PFSK-1 (cell line): ENCODE results near the gene TTC34.

ENCODE experiments used
- POLR2AphosphoS5 ChIP-seq: IDR thresholded peaks from 2 replicates; pipeline ENCODE4 v1.6.1; 2012; ENCODE audit warnings: low read depth, mild to moderate bottlenecking, control low read depth, low read length, moderate library complexity
- REST ChIP-seq, 2 experiments: IDR thresholded peaks; 2 replicates each; pipeline versions ENCODE4 v1.6.1 to v1.8.0; 2011 to 2012; ENCODE audit warnings: low read depth in 2 of 2, low read length in 2 of 2, control low read depth in 1 of 2, inconsistent platforms in 1 of 2, mild to moderate bottlenecking in 1 of 2, moderate library complexity in 1 of 2; ENCODE audit not compliant: insufficient read depth in 1 of 2
- TAF1 ChIP-seq: IDR thresholded peaks from 2 replicates; pipeline ENCODE4 v1.6.1; 2012; ENCODE audit warnings: low read length, control low read depth, borderline replicate concordance; ENCODE audit not compliant: insufficient read depth

GRCh38 chr1:2789164-2789985 lies 12.1 kb downstream of the TTC34 start:
- no peak for TF ChIP-seq REST (IDR thresholded peaks at IDR 0.05; ENCODE audit: insufficient read depth in 1 of 2, low read depth in 2 of 2, low read length in 2 of 2)
- TF ChIP-seq TAF1: no peak
- TF ChIP-seq POLR2AphosphoS5: no peak
